ENCODE measurements around the gene TMEM30B. TPM values are rescaled to one million over a fixed set of nuclear protein-coding genes. Genes with fewer than 3 reads are reported as not detected.

Gene TMEM30B
- total RNA-seq, 1 experiment from 2014 or later, result 0.12 TPM

- H4K20me1 ChIP-seq (ENCODE audit: insufficient read depth), result no peaks in the 10 kb centered on the region
- no peak overlapping the region for H3K9ac ChIP-seq (ENCODE audit: low read length)
- peak overlapping the region; percentile 93 for H2AFZ ChIP-seq (ENCODE audit: low read depth, low read length, poor library complexity, severe bottlenecking)
- H3K4me2 ChIP-seq (ENCODE audit: low read length), result peak overlapping the region; percentile 18; the same call in 1 of the 2 replicates
- BruUV-seq (replicated peaks), result no TSS peak
- TF ChIP-seq ZBTB33 (IDR thresholded peaks at IDR 0.05; ENCODE audit: extremely low read depth, insufficient replicate concordance, low read length) (no peak), POLR2AphosphoS5 (IDR thresholded peaks at IDR 0.05; ENCODE audit: low read depth, low read length) (no peak), ZFX (IDR thresholded peaks at IDR 0.05) (no peak), YY1 (IDR thresholded peaks at IDR 0.05; ENCODE audit: extremely low read depth, insufficient replicate concordance, low read depth, low read length) (peak; percentile 7), ZNF274 (IDR thresholded peaks at IDR 0.05; ENCODE audit: low read depth, low read length) (no peak), RAD21 (IDR thresholded peaks at IDR 0.05; ENCODE audit: low read depth) (peak; percentile 97), CTCF (IDR thresholded peaks at IDR 0.05 in 2 of 3, conservative IDR thresholded peaks at IDR 0.05 in 1 of 3; ENCODE audit: borderline replicate concordance in 1 of 3, insufficient read depth in 1 of 3, low read depth in 2 of 3, low read length in 2 of 3) (peak; percentile 83 to 94 (median 92); a peak in 5 of 6 replicates)
- H3K9me2 ChIP-seq (ENCODE audit: insufficient read depth), result no peaks in the 10 kb centered on the region
- peaks cover 0 to 5% of the 10 kb centered on the region in 2 experiments; a peak in 2 of 4 replicates for H3K4me1 ChIP-seq (ENCODE audit: control insufficient read depth in 1 of 2, insufficient read depth in 2 of 2, low read length in 2 of 2)
- ChIA-PET POLR2A (interaction anchor here (0.9 kb wide), 1 partner anchor 627 kb away, joined by 3 read pairs; no protein-coding TSS in a partner anchor), RAD21 (ENCODE audit: low non-redundant PET in 1 of 2, low total read pairs in 2 of 2, uncharacterized antibody in 2 of 2, unreplicated experiment in 2 of 2) (interaction anchor here (0.8 to 1.0 kb wide), 2 partner anchors 627 to 628 kb away, joined by 3 to 4 read pairs; no protein-coding TSS in a partner anchor), CTCF (interaction anchor here (0.8 to 3.4 kb wide), 7 partner anchors 8 to 902 kb away, joined by 3 to 37 read pairs (median 5); no protein-coding TSS in a partner anchor)
- H3K4me3 ChIP-seq (replicated peaks in 1 of 2; ENCODE audit: low read depth in 1 of 2, low read length in 2 of 2), result no peak overlapping the region
- peak; percentile 99 for ATAC-seq
- no peaks in the 10 kb centered on the region for H3K9me3 ChIP-seq (ENCODE audit: control insufficient read depth in 1 of 2, insufficient read depth in 1 of 2, low read depth in 1 of 2, low read length in 2 of 2)
- H3K27ac ChIP-seq (ENCODE audit: low read depth, low read length), result no peak overlapping the region
- no peaks in the 10 kb centered on the region for H3K36me3 ChIP-seq (ENCODE audit: control insufficient read depth in 1 of 2, insufficient read depth in 2 of 2, low read length in 2 of 2)
- H3K27me3 ChIP-seq (ENCODE audit: insufficient read depth, low read length), result no peaks in the 10 kb centered on the region
- intact Hi-C loops (cut with micrococcal nuclease), result loop anchor here (1.0 to 10.0 kb wide), 8 partner anchors 227 to 1288 kb away; no protein-coding TSS in a partner anchor
- DNase-seq (ENCODE audit: low read depth, low spot score), result peak; percentile 72
- H3K79me2 ChIP-seq (ENCODE audit: insufficient read depth, low read length), result no peaks in the 10 kb centered on the region
Measured at GRCh38 chr14:61252369-61253063, 28.6 kb downstream of the TMEM30B start.

Measured in HCT116 (cell line).